ENCODE measurements around the gene PWWP2B. TPM values are rescaled to one million over a fixed set of nuclear protein-coding genes. Genes with fewer than 3 reads are reported as not detected.

Gene PWWP2B
- total and polyA plus RNA-seq, 2 of the 13 experiments (the other 11 are each of a cell fraction or from before 2014, with no cell fraction given), result 2.3 to 4.7 TPM

DNA sequence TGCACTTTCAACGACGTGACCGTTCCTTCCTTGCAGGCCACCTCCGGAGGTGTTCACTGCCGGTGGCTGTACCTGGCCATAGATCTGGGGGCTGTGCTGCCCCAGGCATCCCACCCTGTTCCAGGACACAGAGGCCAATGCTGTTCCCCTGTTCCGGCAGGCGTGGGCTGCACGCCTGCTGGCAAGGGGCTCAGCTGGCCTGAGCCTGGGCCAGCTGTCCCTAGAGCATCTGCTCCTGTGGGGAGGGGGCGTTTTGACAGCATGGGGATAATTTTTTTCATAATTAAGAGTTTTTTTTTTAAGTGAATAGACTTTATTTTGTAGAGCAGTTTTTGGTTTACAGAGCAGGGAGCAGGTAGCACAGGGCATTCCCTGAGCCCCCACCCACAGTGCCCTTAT, 28.8 kb downstream of the PWWP2B start (continued):
- TF ChIP-seq, protein P1, sequence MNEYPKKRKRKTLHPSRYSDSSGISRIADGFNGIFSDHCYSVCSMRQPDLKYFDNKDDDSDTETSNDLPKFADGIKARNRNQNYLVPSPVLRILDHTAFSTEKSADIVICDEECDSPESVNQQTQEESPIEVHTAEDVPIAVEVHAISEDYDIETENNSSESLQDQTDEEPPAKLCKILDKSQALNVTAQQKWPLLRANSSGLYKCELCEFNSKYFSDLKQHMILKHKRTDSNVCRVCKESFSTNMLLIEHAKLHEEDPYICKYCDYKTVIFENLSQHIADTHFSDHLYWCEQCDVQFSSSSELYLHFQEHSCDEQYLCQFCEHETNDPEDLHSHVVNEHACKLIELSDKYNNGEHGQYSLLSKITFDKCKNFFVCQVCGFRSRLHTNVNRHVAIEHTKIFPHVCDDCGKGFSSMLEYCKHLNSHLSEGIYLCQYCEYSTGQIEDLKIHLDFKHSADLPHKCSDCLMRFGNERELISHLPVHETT (CRISPR knock-in tag; conservative IDR thresholded peaks at IDR 0.05), result no peak
- TF ChIP-seq ZNF7 (CRISPR knock-in tag; IDR thresholded peaks at IDR 0.05), result no peak
- TF ChIP-seq CBX5 (CRISPR knock-in tag; IDR thresholded peaks at IDR 0.05; ENCODE audit: borderline replicate concordance), result no peak
- TF ChIP-seq, protein P2, sequence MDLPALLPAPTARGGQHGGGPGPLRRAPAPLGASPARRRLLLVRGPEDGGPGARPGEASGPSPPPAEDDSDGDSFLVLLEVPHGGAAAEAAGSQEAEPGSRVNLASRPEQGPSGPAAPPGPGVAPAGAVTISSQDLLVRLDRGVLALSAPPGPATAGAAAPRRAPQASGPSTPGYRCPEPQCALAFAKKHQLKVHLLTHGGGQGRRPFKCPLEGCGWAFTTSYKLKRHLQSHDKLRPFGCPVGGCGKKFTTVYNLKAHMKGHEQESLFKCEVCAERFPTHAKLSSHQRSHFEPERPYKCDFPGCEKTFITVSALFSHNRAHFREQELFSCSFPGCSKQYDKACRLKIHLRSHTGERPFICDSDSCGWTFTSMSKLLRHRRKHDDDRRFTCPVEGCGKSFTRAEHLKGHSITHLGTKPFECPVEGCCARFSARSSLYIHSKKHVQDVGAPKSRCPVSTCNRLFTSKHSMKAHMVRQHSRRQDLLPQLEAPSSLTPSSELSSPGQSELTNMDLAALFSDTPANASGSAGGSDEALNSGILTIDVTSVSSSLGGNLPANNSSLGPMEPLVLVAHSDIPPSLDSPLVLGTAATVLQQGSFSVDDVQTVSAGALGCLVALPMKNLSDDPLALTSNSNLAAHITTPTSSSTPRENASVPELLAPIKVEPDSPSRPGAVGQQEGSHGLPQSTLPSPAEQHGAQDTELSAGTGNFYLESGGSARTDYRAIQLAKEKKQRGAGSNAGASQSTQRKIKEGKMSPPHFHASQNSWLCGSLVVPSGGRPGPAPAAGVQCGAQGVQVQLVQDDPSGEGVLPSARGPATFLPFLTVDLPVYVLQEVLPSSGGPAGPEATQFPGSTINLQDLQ (CRISPR knock-in tag; IDR thresholded peaks at IDR 0.05), result no peak

DNA sequence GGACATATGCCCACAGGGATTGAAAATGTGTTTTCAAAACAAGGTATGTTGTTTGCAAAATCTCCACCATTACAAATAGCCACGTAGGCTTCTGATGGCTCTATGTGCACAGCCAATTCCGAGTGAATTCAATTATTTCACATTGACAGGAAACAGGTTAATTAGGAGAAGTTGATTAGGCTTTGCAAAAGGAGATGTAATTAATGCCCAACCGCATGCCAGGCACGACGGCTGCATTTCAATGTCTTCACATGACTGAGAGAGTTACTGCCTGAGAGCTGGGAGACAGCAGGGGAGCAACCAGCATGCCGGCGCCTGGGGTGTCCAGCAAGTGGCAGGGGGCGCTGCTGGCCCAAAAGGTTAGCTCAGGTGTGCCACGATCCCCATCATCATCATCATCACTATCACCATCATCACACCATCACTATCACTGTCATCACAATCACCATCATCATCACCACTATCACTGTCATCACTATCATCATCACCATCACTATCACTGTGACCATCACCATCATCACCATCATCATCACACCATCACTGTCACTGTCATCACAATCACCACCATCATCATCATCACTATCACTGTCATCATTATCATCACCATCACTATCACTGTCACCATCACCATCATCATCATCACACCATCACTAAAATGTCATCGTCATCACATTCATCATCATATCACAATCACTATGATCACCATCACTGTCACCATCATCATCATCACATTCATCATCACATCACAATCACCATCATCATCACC, 30.2 kb downstream of the PWWP2B start:
- POLR2A ChIA-PET, result no interaction called here
- FAIRE-seq, result no peak
- in situ Hi-C loops (cut with HindIII; ENCODE audit: extremely low pct_ligation_motif_present, low pct_unique_long_range_greater_than_20kb), result no loop called here

More for the DNA sequence above, 30.2 kb downstream of the PWWP2B start:
- H3K27me3 ChIP-seq (ENCODE audit: control insufficient read depth in 1 of 2, insufficient read depth in 2 of 2, low read length in 2 of 2), result peaks cover 1 to 8% of the 10 kb centered on the region in 2 experiments; a peak in 2 of 5 replicates
- no peak overlapping the region for H2AFZ ChIP-seq (ENCODE audit: low read length)
- no peaks in the 10 kb centered on the region for H4K20me1 ChIP-seq (ENCODE audit: insufficient read depth, low read length)
- no peak overlapping the region for H3K27ac ChIP-seq (ENCODE audit: extremely low read length, insufficient read depth, low read length)
- no peak overlapping the region for H3K4me2 ChIP-seq (ENCODE audit: low read depth, low read length)
- ATAC-seq (no peak), DNase-seq (ENCODE audit: low spot score) (no peak)
- peaks cover 4% of the 10 kb centered on the region for H3K4me1 ChIP-seq (ENCODE audit: insufficient read depth, low read length)
- 0 out of 2 replicates have a peak, but pooled peaks have one; percentile 20 for TF ChIP-seq RAD51 (IDR thresholded peaks at IDR 0.05; ENCODE audit: borderline replicate concordance)
- 0 out of 2 replicates have a peak, but pooled peaks have one; percentile 53 for TF ChIP-seq PLRG1 (conservative IDR thresholded peaks at IDR 0.05)
- TF ChIP-seq, protein P3, sequence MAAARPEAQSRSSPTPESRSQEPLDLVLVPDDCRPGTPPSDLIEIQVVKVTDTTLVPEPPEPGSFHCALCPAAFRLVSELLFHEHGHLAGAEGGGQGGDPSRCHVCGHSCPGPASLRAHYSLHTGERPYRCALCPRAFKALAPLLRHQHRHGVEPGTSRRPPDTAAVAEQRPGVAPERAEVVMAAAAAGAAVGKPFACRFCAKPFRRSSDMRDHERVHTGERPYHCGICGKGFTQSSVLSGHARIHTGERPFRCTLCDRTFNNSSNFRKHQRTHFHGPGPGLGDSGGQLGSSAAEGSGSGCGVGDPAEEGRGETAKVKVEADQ (CRISPR knock-in tag; IDR thresholded peaks at IDR 0.05; ENCODE audit: borderline replicate concordance), result no peak
- peak; percentile 80 for TF ChIP-seq ATF7 (IDR thresholded peaks at IDR 0.05)
- TF ChIP-seq ATF7 (CRISPR knock-in tag; IDR thresholded peaks at IDR 0.05), result no peak
- TF ChIP-seq, protein P4, sequence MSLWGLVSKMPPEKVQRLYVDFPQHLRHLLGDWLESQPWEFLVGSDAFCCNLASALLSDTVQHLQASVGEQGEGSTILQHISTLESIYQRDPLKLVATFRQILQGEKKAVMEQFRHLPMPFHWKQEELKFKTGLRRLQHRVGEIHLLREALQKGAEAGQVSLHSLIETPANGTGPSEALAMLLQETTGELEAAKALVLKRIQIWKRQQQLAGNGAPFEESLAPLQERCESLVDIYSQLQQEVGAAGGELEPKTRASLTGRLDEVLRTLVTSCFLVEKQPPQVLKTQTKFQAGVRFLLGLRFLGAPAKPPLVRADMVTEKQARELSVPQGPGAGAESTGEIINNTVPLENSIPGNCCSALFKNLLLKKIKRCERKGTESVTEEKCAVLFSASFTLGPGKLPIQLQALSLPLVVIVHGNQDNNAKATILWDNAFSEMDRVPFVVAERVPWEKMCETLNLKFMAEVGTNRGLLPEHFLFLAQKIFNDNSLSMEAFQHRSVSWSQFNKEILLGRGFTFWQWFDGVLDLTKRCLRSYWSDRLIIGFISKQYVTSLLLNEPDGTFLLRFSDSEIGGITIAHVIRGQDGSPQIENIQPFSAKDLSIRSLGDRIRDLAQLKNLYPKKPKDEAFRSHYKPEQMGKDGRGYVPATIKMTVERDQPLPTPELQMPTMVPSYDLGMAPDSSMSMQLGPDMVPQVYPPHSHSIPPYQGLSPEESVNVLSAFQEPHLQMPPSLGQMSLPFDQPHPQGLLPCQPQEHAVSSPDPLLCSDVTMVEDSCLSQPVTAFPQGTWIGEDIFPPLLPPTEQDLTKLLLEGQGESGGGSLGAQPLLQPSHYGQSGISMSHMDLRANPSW (CRISPR knock-in tag; IDR thresholded peaks at IDR 0.05; ENCODE audit: borderline replicate concordance), result no peak
- TF ChIP-seq CENPX (CRISPR knock-in tag; IDR thresholded peaks at IDR 0.05), result no peak
- TF ChIP-seq MAFK (conservative IDR thresholded peaks at IDR 0.05 in 1 of 2, IDR thresholded peaks at IDR 0.05 in 1 of 2; ENCODE audit: low read length in 2 of 2), result peak; percentile 30 to 46; a peak in 3 of 4 replicates
- TF ChIP-seq CREB1 (IDR thresholded peaks at IDR 0.05), result peak; percentile 97
- no peak for TF ChIP-seq CREB1 (CRISPR knock-in tag; IDR thresholded peaks at IDR 0.05)
- TF ChIP-seq FOXP1 (IDR thresholded peaks at IDR 0.05), result peak; percentile 17; the same call in 1 of the 2 replicates
- no peak for TF ChIP-seq FOXP1 (CRISPR knock-in tag; IDR thresholded peaks at IDR 0.05)
- TF ChIP-seq ZNF207 (IDR thresholded peaks at IDR 0.05; ENCODE audit: borderline replicate concordance), result 0 out of 2 replicates have a peak, but pooled peaks have one; percentile 37
- CTCF ChIA-PET (ENCODE audit: low intra/inter-chr PET ratio, low total read pairs), result no interaction called here
- no peaks in the 10 kb centered on the region for H3K36me3 ChIP-seq (replicated peaks in 1 of 2; ENCODE audit: control insufficient read depth in 1 of 2, insufficient read depth in 2 of 2, low read length in 2 of 2)
- H3K4me3 ChIP-seq (replicated peaks in 1 of 3; ENCODE audit: insufficient read depth in 1 of 3, low read depth in 2 of 3, low read length in 3 of 3), result no peak overlapping the region
- BruUV-seq (replicated peaks), result no TSS peak
- no peaks in the 10 kb centered on the region for H3K79me2 ChIP-seq (ENCODE audit: insufficient read depth, low read length)
- H3K9ac ChIP-seq (ENCODE audit: insufficient read depth, low read depth, low read length), result no peak overlapping the region
- intact Hi-C loops (cut with micrococcal nuclease; ENCODE audit: unreplicated experiment), result no loop called here
- WGBS (ENCODE audit: low lambda C conversion rate), result 16% methylated on average over 10 of the region's 10 CpGs
- H3K9me3 ChIP-seq (ENCODE audit: low read length), result no peaks in the 10 kb centered on the region
